ENCODE measurements around the gene OR6X1. TPM values are rescaled to one million over a fixed set of nuclear protein-coding genes. Genes with fewer than 3 reads are reported as not detected.

Gene OR6X1
- total RNA-seq, 1 experiment from 2014 or later, result not detected

GRCh38 chr11:123775289-123775688, 21.0 kb upstream of the OR6X1 start:
- H3K23me2 ChIP-seq (ENCODE audit: insufficient read length, low read depth, low read length, poor library complexity, severe bottlenecking), result no peaks in the 10 kb centered on the region

More at GRCh38 chr11:123775289-123775688, 21.0 kb upstream of the OR6X1 start:
- H3K23ac ChIP-seq (ENCODE audit: insufficient read length, low read depth, low read length), result no peak overlapping the region
- H4K5ac ChIP-seq (ENCODE audit: insufficient read length, low read depth, low read length), result no peak overlapping the region
- TF ChIP-seq CTCF (conservative IDR thresholded peaks at IDR 0.05), result no peak
- Mint-ChIP-seq H3K9me3 (peaks cover 5 to 9% of the 10 kb centered on the region in 2 experiments; a peak in 4 of 5 replicates), H3K27me3 (ENCODE audit: low read depth) (no peaks in the 10 kb centered on the region), H3K4me1 (peaks cover 62 to 69% of the 10 kb centered on the region in 2 experiments), H3K36me3 (ENCODE audit: insufficient read depth in 1 of 3, low read depth in 3 of 3) (peaks cover 2 to 22% (median 18%) of the 10 kb centered on the region in 3 experiments), H3K4me3 (no peak overlapping the region), H3K27ac (peak overlapping the region; percentile 40 to 99 (median 98))
- peaks cover 4% of the 10 kb centered on the region; the same call in 1 of the 2 replicates for H3K4me1 ChIP-seq (ENCODE audit: insufficient read depth, low read length)
- H2AFZ ChIP-seq (ENCODE audit: low read length), result no peak overlapping the region
- H3K79me2 ChIP-seq (ENCODE audit: insufficient read depth, low read length), result no peaks in the 10 kb centered on the region
- no peak overlapping the region for H2BK12ac ChIP-seq (ENCODE audit: insufficient read length, low read depth, low read length)
- no peaks in the 10 kb centered on the region for H3K79me1 ChIP-seq (ENCODE audit: insufficient read depth, low read depth, low read length, poor library complexity, severe bottlenecking)
- H3K27me3 ChIP-seq (ENCODE audit: insufficient read depth, low read length), result no peaks in the 10 kb centered on the region
- H2BK5ac ChIP-seq (ENCODE audit: insufficient read length, low read length), result no peak overlapping the region
- no peak overlapping the region for H2AK5ac ChIP-seq (ENCODE audit: insufficient read length, low read length)
- H3K9ac ChIP-seq (ENCODE audit: extremely low read depth, insufficient read length, low read length), result no peak overlapping the region
- no peak overlapping the region for H3T11ph ChIP-seq (ENCODE audit: low read length)
- H4K20me1 ChIP-seq (ENCODE audit: control insufficient read depth, insufficient read depth, insufficient read length), result no peaks in the 10 kb centered on the region
- no peak overlapping the region for H3K4ac ChIP-seq (ENCODE audit: low read depth, low read length)
- H3K18ac ChIP-seq (ENCODE audit: insufficient read length, low read depth, low read length), result no peak overlapping the region
- no peak overlapping the region for H4K8ac ChIP-seq (replicated peaks; ENCODE audit: insufficient read length, low read depth, low read length)
- no peak overlapping the region for H2BK20ac ChIP-seq (ENCODE audit: low read depth, low read length, poor library complexity, severe bottlenecking)
- no peak overlapping the region for H2BK15ac ChIP-seq (ENCODE audit: low read depth, low read length)
- WGBS (ENCODE audit: extremely low coverage, insufficient read length, low lambda C conversion rate), result no CpG with 5 or more reads among the region's 1 CpG
- no peaks in the 10 kb centered on the region for H3K9me3 ChIP-seq (ENCODE audit: control insufficient read depth, low read depth, low read length)
- H3K4me2 ChIP-seq (ENCODE audit: insufficient read depth, insufficient read length, low read length), result peak overlapping the region; percentile 31
- peak; percentile 71 for DNase-seq
- no peak overlapping the region for H2BK120ac ChIP-seq (ENCODE audit: low read depth, low read length, poor library complexity, severe bottlenecking)
- H3K27ac ChIP-seq (ENCODE audit: insufficient read length, low read depth, low read length), result peak overlapping the region; percentile 99
- H3K14ac ChIP-seq (ENCODE audit: insufficient read depth, low read length), result no peak overlapping the region
- no peak overlapping the region for H3K56ac ChIP-seq (ENCODE audit: insufficient read length, low read depth, low read length)
- H4K91ac ChIP-seq (ENCODE audit: insufficient read length, low read depth, low read length), result no peak overlapping the region
